IMR-90 (cell line): ENCODE measurements around the gene ELAVL1. TPM values are rescaled to one million over a fixed set of nuclear protein-coding genes. Genes with fewer than 3 reads are reported as not detected.

Experiments used
- ATAC-seq: fragments of 200-7000 bp; cut with Tn5 transposase; 2 replicates; pipeline ENCODE4 v1.9.1; 2020; ENCODE audit warnings: low read depth, mild to moderate bottlenecking, moderate library complexity
- BruUV-seq: library from RNA; stranded (reverse); fragments of 400-500 nt; replicated peaks from 2 replicates; lab custom pipeline; 2021; lab: Mats Ljungman, UMichigan
- CTCF ChIA-PET: fragments of 300-600 bp; formaldehyde crosslinking; extraction: SDS; loops from one replicate; lab custom pipeline; 2021; ENCODE audit warnings: antibody characterized with exemption; lab: Yijun Ruan, JAX
- POLR2A ChIA-PET: fragments of 300-600 bp; sonication (Branson Sonifier 250); formaldehyde crosslinking; loops from one replicate; lab custom pipeline; 2022; ENCODE audit warnings: antibody characterized with exemption; ENCODE audit not compliant: unreplicated experiment; lab: Charles Lee
- DNase-seq: peaks from one replicate; pipeline ENCODE4 v3.0.0; 2013
- H2AFZ ChIP-seq: replicated peaks from 2 replicates; pipeline ENCODE3; 2013; ENCODE audit warnings: low read length, mild to moderate bottlenecking; ENCODE audit not compliant: poor library complexity
- H2AK5ac ChIP-seq: 2 replicates; pipeline ENCODE4 v1.6.1; 2013; ENCODE audit warnings: low read depth, low read length, inconsistent platforms
- H2AK9ac ChIP-seq: replicated peaks from 2 replicates; pipeline ENCODE3; 2013; ENCODE audit warnings: mild to moderate bottlenecking, low read depth, low read length, moderate library complexity; ENCODE audit not compliant: poor library complexity
- H2BK120ac ChIP-seq: 2 replicates; pipeline ENCODE4 v1.6.1; 2013; ENCODE audit warnings: low read depth, low read length, inconsistent platforms
- H2BK15ac ChIP-seq: 3 replicates; pipeline ENCODE4 v1.6.1; 2013; ENCODE audit warnings: low read depth, low read length, inconsistent platforms
- H2BK20ac ChIP-seq: 2 replicates; pipeline ENCODE4 v1.6.1; 2013; ENCODE audit warnings: low read depth, mild to moderate bottlenecking, inconsistent platforms, low read length, moderate library complexity
- H2BK5ac ChIP-seq: 2 replicates; pipeline ENCODE4 v1.6.1; 2013; ENCODE audit warnings: mild to moderate bottlenecking, low read depth, low read length, inconsistent platforms; ENCODE audit not compliant: poor library complexity, severe bottlenecking
- H3K14ac ChIP-seq: replicated peaks from 2 replicates; pipeline ENCODE4 v1.6.1; 2013; ENCODE audit warnings: low read depth, low read length, inconsistent platforms
- H3K18ac ChIP-seq: 2 replicates; pipeline ENCODE4 v1.6.1; 2013; ENCODE audit warnings: low read depth, low read length, control low read depth
- H3K23ac ChIP-seq: 2 replicates; pipeline ENCODE4 v1.6.1; 2013; ENCODE audit warnings: low read depth, low read length, inconsistent platforms
- H3K27ac ChIP-seq: 2 replicates; pipeline ENCODE4 v1.5.1; 2013; ENCODE audit warnings: mild to moderate bottlenecking, control low read depth, low read length; ENCODE audit not compliant: insufficient read depth
- H3K27me3 ChIP-seq: 2 replicates; pipeline ENCODE4 v1.6.1; 2013; ENCODE audit warnings: low read length; ENCODE audit not compliant: control insufficient read depth, insufficient read depth
- H3K36me3 ChIP-seq: 2 replicates; pipeline ENCODE4 v1.6.1; 2013; ENCODE audit warnings: low read length, mixed read lengths; ENCODE audit not compliant: control insufficient read depth, insufficient read depth
- H3K4ac ChIP-seq: 2 replicates; pipeline ENCODE4 v1.6.1; 2013; ENCODE audit warnings: low read depth, low read length, inconsistent platforms
- H3K4me1 ChIP-seq: 2 replicates; pipeline ENCODE4 v1.6.1; 2013; ENCODE audit warnings: low read length, mixed read lengths; ENCODE audit not compliant: control insufficient read depth, insufficient read depth
- H3K4me2 ChIP-seq: 2 replicates; pipeline ENCODE4 v1.6.1; 2013; ENCODE audit warnings: low read depth, mild to moderate bottlenecking, control low read depth, low read length, moderate library complexity
- H3K4me3 ChIP-seq: 2 replicates; pipeline ENCODE4 v1.5.1; 2013; ENCODE audit warnings: low read depth, mild to moderate bottlenecking, control low read depth, low read length, moderate library complexity; ENCODE audit not compliant: insufficient read depth
- H3K56ac ChIP-seq: 2 replicates; pipeline ENCODE4 v1.6.1; 2013; ENCODE audit warnings: low read length, inconsistent platforms; ENCODE audit not compliant: insufficient read depth; ENCODE audit errors: extremely low read depth
- H3K79me1 ChIP-seq, 2 experiments: 2 replicates each; pipeline ENCODE4 v1.6.1; 2013; ENCODE audit warnings: low read length in 2 of 2, inconsistent platforms in 1 of 2, low read depth in 1 of 2
- H3K9ac ChIP-seq: 2 replicates; pipeline ENCODE4 v1.6.1; 2013; ENCODE audit warnings: low read depth, low read length, control low read depth
- H3K9me1 ChIP-seq: 2 replicates; pipeline ENCODE4 v1.6.1; 2013; ENCODE audit warnings: low read length, inconsistent platforms; ENCODE audit not compliant: insufficient read depth
- H3K9me3 ChIP-seq: 2 replicates; pipeline ENCODE4 v1.6.1; 2013; ENCODE audit warnings: low read length; ENCODE audit not compliant: control insufficient read depth, insufficient read depth
- H4K20me1 ChIP-seq: 2 replicates; pipeline ENCODE4 v1.6.1; 2013; ENCODE audit warnings: low read length, inconsistent platforms; ENCODE audit not compliant: insufficient read depth
- H4K5ac ChIP-seq: 2 replicates; pipeline ENCODE4 v1.6.1; 2013; ENCODE audit warnings: mild to moderate bottlenecking, low read depth, low read length, control low read depth
- H4K8ac ChIP-seq, 2 experiments: 2 replicates each; pipeline ENCODE4 v1.6.1; 2013; ENCODE audit warnings: low read depth in 2 of 2, low read length in 2 of 2, control low read depth in 1 of 2, inconsistent platforms in 1 of 2
- H4K91ac ChIP-seq: 2 replicates; pipeline ENCODE4 v1.6.1; 2013; ENCODE audit warnings: low read depth, low read length, inconsistent platforms; ENCODE audit not compliant: insufficient read depth
- CEBPB ChIP-seq: IDR thresholded peaks from 2 replicates; pipeline ENCODE4 v1.6.1; 2012; ENCODE audit warnings: low read depth, low read length, improper control_type of control experiment
- CHD1 ChIP-seq: IDR thresholded peaks from 2 replicates; pipeline ENCODE4 v1.6.1; 2012; ENCODE audit warnings: low read depth, low read length, improper control_type of control experiment
- FOS ChIP-seq: fragments of 150-350 bp; IDR thresholded peaks from 2 replicates; pipeline ENCODE4 v1.6.1; 2016; ENCODE audit warnings: low read depth, low read length
- MAFK ChIP-seq: IDR thresholded peaks from 2 replicates; pipeline ENCODE4 v1.6.1; 2012; ENCODE audit warnings: low read depth, low read length, improper control_type of control experiment
- MAZ ChIP-seq: IDR thresholded peaks from 2 replicates; pipeline ENCODE4 v1.6.1; 2012; ENCODE audit warnings: low read depth, mild to moderate bottlenecking, low read length, improper control_type of control experiment, moderate library complexity, borderline replicate concordance
- NFE2L2 ChIP-seq: fragments of 150-350 bp; IDR thresholded peaks from 2 replicates; pipeline ENCODE4 v1.6.1; 2016; ENCODE audit warnings: low read depth, mild to moderate bottlenecking, low read length
- POLR2A ChIP-seq: IDR thresholded peaks from 2 replicates; pipeline ENCODE4 v1.6.1; 2012; ENCODE audit warnings: mild to moderate bottlenecking, low read depth, low read length
- RFX5 ChIP-seq: IDR thresholded peaks from 2 replicates; pipeline ENCODE4 v1.8.0; 2012; ENCODE audit warnings: low read depth, mild to moderate bottlenecking, low read length, moderate library complexity
- SMC3 ChIP-seq: fragments of 150-350 bp; IDR thresholded peaks from 2 replicates; pipeline ENCODE4 v1.6.1; 2016; ENCODE audit warnings: low read depth, mild to moderate bottlenecking, antibody characterized with exemption, low read length, moderate library complexity
- USF2 ChIP-seq: fragments of 150-350 bp; IDR thresholded peaks from 2 replicates; pipeline ENCODE4 v1.6.1; 2017; ENCODE audit warnings: mild to moderate bottlenecking, antibody characterized with exemption, low read length, low read depth
- WGBS, 2 experiments: methylation state at CpG; one replicate each; pipeline versions ENCODE4 v1.1.5 to v1.1.7; 2013; ENCODE audit warnings: missing lambda C conversion rate in 2 of 2; ENCODE audit not compliant: insufficient read length in 1 of 2; ENCODE audit errors: extremely low coverage in 2 of 2; 5-methylcytosine and 5-hydroxymethylcytosine counted together
- dilution Hi-C: fragments of 300-500 bp; cut with HindIII; formaldehyde crosslinking; loops from one replicate; pipeline ENCODE4 v1.14.3; 2018; ENCODE audit warnings: low sequenced_read_pairs; ENCODE audit not compliant: unreplicated experiment
- in situ Hi-C: fragments of 300-500 bp; cut with MboI; formaldehyde crosslinking; loops from 3 replicates; pipeline ENCODE4 v1.14.3; 2019; ENCODE audit warnings: low sequenced_read_pairs, inconsistent platforms, mixed read lengths
- intact Hi-C: fragments of 100-400 bp; cut with micrococcal nuclease; formaldehyde crosslinking; loops from 2 replicates; pipeline ENCODE4 v1.10.0; 2022
- polyA plus RNA-seq, 3 experiments: library from polyadenylated mRNA; depleted of rRNA; stranded (reverse); fragments of >200 nt; gene quantifications; 2 replicates each; pipeline ENCODE4 v1.2.3, GENCODE V29; 2012; ENCODE audit warnings: low replicate concordance in 1 of 3
- total RNA-seq: library from RNA; depleted of rRNA; stranded (reverse); fragments of >200 nt; gene quantifications from 2 replicates; pipeline ENCODE4 v1.2.3, GENCODE V29; 2012

ELAVL1 gene
- total and polyA plus RNA-seq, 2 of the 4 experiments (the other 2 are of a cell fraction): 55.6 to 59.0 TPM

- 0 out of 2 replicates have a peak overlapping the region, but pooled peaks have one; percentile 49 for H4K91ac ChIP-seq
- peaks cover 7 to 14% of the 10 kb centered on the region in 2 experiments; a peak in 3 of 4 replicates for H3K79me1 ChIP-seq
- peak overlapping the region; percentile 84; the same call in 1 of the 2 replicates for H3K4ac ChIP-seq
- no peak overlapping the region for H4K5ac ChIP-seq
- 85% methylated on average over 15 of the region's 32 CpGs; no CpG with 5 or more reads in 1 of the 2 experiments for WGBS, 2 experiments
- DNase-seq (no peak), ATAC-seq (no peak)
- peaks cover 21% of the 10 kb centered on the region for H3K36me3 ChIP-seq
- no peak overlapping the region for H2BK120ac ChIP-seq
- dilution Hi-C loops: no loop called here
- H3K9ac ChIP-seq: no peak overlapping the region
- in situ Hi-C loops: no loop called here
- H3K4me3 ChIP-seq: no peak overlapping the region
- H3K56ac ChIP-seq: no peak overlapping the region
- intact Hi-C loops: no loop called here
- H3K27me3 ChIP-seq: no peaks in the 10 kb centered on the region
- ChIA-PET CTCF (no interaction called here), POLR2A (interaction anchor here (0.6 kb wide), 2 partner anchors 228 to 293 kb away, joined by 5 to 9 read pairs; no protein-coding TSS in a partner anchor)
- H2BK5ac ChIP-seq: no peak overlapping the region
- no peak overlapping the region for H2BK20ac ChIP-seq
- TF ChIP-seq FOS (no peak), POLR2A (no peak), NFE2L2 (no peak), CHD1 (no peak), RFX5 (no peak), CEBPB (no peak), MAFK (no peak), USF2 (no peak), SMC3 (no peak), MAZ (no peak)
- peak overlapping the region; percentile 96 for H2AFZ ChIP-seq
- H3K9me3 ChIP-seq: no peaks in the 10 kb centered on the region
- H3K27ac ChIP-seq: no peak overlapping the region
- BruUV-seq: no TSS peak
- H3K9me1 ChIP-seq: peaks cover 9% of the 10 kb centered on the region; the same call in 1 of the 2 replicates
- H3K23ac ChIP-seq: no peak overlapping the region
- H4K20me1 ChIP-seq: peaks cover 15% of the 10 kb centered on the region
- no peak overlapping the region for H2BK15ac ChIP-seq
- H3K4me2 ChIP-seq: peak overlapping the region; percentile 84; the same call in 1 of the 2 replicates
- H2AK5ac ChIP-seq: peak overlapping the region; percentile 81; the same call in 1 of the 2 replicates
- H3K4me1 ChIP-seq: peaks cover 21% of the 10 kb centered on the region
- H4K8ac ChIP-seq: no peak overlapping the region
- no peak overlapping the region for H3K14ac ChIP-seq
- no peak overlapping the region for H3K18ac ChIP-seq
- H2AK9ac ChIP-seq: peak overlapping the region; percentile 92
These were observed 78.5 kb downstream of the ELAVL1 start for GRCh38 chr19:7926727-7927604.
